KOPT-K1 (cell line): ENCODE results near the gene EXOSC5.
"Not testable (repeated sequence)": the region's sequence is repeated elsewhere in the genome, so short reads cannot be mapped to it uniquely, and the experiment has no call there.

Experiments
- H3K27ac ChIP-seq: fragments of 200-600 bp; sonication (generic); 2 replicates; pipeline ENCODE4 v1.5.1; 2016; ENCODE audit warnings: antibody characterized with exemption, mild to moderate bottlenecking, low read depth, low read length; ENCODE audit not compliant: poor library complexity, severe bottlenecking
- H3K36me3 ChIP-seq: fragments of 200-600 bp; sonication (generic); 2 replicates; pipeline ENCODE4 v1.5.1; 2017; ENCODE audit warnings: antibody characterized with exemption, mild to moderate bottlenecking, low read length, moderate library complexity; ENCODE audit not compliant: insufficient read depth
- H3K9me3 ChIP-seq: fragments of 200-600 bp; sonication (generic); 2 replicates; pipeline ENCODE4 v1.5.1; 2017; ENCODE audit warnings: antibody characterized with exemption, low read length, mild to moderate bottlenecking; ENCODE audit not compliant: insufficient read depth, poor library complexity, severe bottlenecking

Gene EXOSC5

GRCh38 chr19:41376241-41376997, 20.7 kb downstream of the EXOSC5 start, which contains the start of gene TMEM91:
TMEM91 (plus strand) TSS chr19:41376533; CDS start chr19:41378310, 1,777 bp downstream.
- Histone ChIP-seq H3K27ac (no peak within 1 kb of the TSS), H3K36me3 (peaks cover 7% of the 10 kb centered on the region; the same call in 1 of the 2 replicates), H3K9me3 (no peaks in the 10 kb centered on the region)

- no peak overlapping the region for H3K27ac ChIP-seq
- H3K9me3 ChIP-seq: no peaks in the 10 kb centered on the region
- peaks cover 7% of the 10 kb centered on the region; the same call in 1 of the 2 replicates for H3K36me3 ChIP-seq
Observed at GRCh38 chr19:41373993-41374392, 23.2 kb downstream of the EXOSC5 start.

GRCh38 chr19:41372501-41372900, 24.7 kb downstream of the EXOSC5 start:
- no peak overlapping the region for H3K27ac ChIP-seq
- H3K9me3 ChIP-seq: no peaks in the 10 kb centered on the region
- no peaks in the 10 kb centered on the region; the same call in 1 of the 2 replicates for H3K36me3 ChIP-seq

- Histone ChIP-seq H3K9me3 (no peaks in the 10 kb centered on the region), H3K36me3 (no peaks in the 10 kb centered on the region; the same call in 1 of the 2 replicates), H3K27ac (no peak overlapping the region)
Observed at GRCh38 chr19:41371541-41371940, 25.6 kb downstream of the EXOSC5 start.

GRCh38 chr19:41371119-41371518, 26.0 kb downstream of the EXOSC5 start:
- H3K36me3 ChIP-seq, H3K27ac ChIP-seq, H3K9me3 ChIP-seq: not testable (repeated sequence)

GRCh38 chr19:41369769-41370168, 27.4 kb downstream of the EXOSC5 start:
- no peaks in the 10 kb centered on the region; the same call in 1 of the 2 replicates for H3K36me3 ChIP-seq
- no peaks in the 10 kb centered on the region for H3K9me3 ChIP-seq
- no peak overlapping the region for H3K27ac ChIP-seq

GRCh38 chr19:41367848-41368301, 29.3 kb downstream of the EXOSC5 start:
- Histone ChIP-seq H3K27ac (no peak overlapping the region), H3K36me3 (no peaks in the 10 kb centered on the region; the same call in 1 of the 2 replicates), H3K9me3 (no peaks in the 10 kb centered on the region)

GRCh38 chr19:41366089-41366488, 31.1 kb downstream of the EXOSC5 start:
- H3K27ac ChIP-seq: no peak overlapping the region
- no peaks in the 10 kb centered on the region for H3K36me3 ChIP-seq
- no peaks in the 10 kb centered on the region for H3K9me3 ChIP-seq

GRCh38 chr19:41364524-41365391, 32.4 kb downstream of the EXOSC5 start:
- Histone ChIP-seq H3K9me3 (no peaks in the 10 kb centered on the region), H3K27ac (peak overlapping the region; percentile 98), H3K36me3 (no peaks in the 10 kb centered on the region)

- Histone ChIP-seq H3K27ac (peak within 1 kb of the TSS; percentile 98), H3K36me3 (no peaks in the 10 kb centered on the region), H3K9me3 (no peaks in the 10 kb centered on the region)
Observed at GRCh38 chr19:41363753-41364523, 33.2 kb downstream of the EXOSC5 start, which contains the start of gene B9D2. B9D2 (minus strand) TSS chr19:41364149; CDS start chr19:41363519, 630 bp downstream.

GRCh38 chr19:41363371-41363752, 33.8 kb downstream of the EXOSC5 start:
- Histone ChIP-seq H3K36me3 (no peaks in the 10 kb centered on the region), H3K27ac (peak overlapping the region; percentile 98), H3K9me3 (no peaks in the 10 kb centered on the region)

- no peaks in the 10 kb centered on the region for H3K36me3 ChIP-seq
- H3K9me3 ChIP-seq: no peaks in the 10 kb centered on the region
- H3K27ac ChIP-seq: no peak overlapping the region
Observed at GRCh38 chr19:41362143-41362847, 34.9 kb downstream of the EXOSC5 start.

GRCh38 chr19:41359741-41360140, 37.4 kb downstream of the EXOSC5 start:
- Histone ChIP-seq H3K27ac (no peak overlapping the region), H3K9me3 (no peaks in the 10 kb centered on the region)

GRCh38 chr19:41357746-41358145, 39.4 kb downstream of the EXOSC5 start:
- no peak overlapping the region for H3K27ac ChIP-seq
- H3K9me3 ChIP-seq: no peaks in the 10 kb centered on the region
- no peaks in the 10 kb centered on the region for H3K36me3 ChIP-seq

More at GRCh38 chr19:41359741-41360140, 37.4 kb downstream of the EXOSC5 start:
- no peaks in the 10 kb centered on the region for H3K36me3 ChIP-seq
